IMR-90 (cell line): Measurements from ENCODE around the gene TRAF3. TPM values are rescaled to one million over a fixed set of nuclear protein-coding genes. Genes with fewer than 3 reads are reported as not detected.

Source experiments
- ATAC-seq: fragments of 200-7000 bp; cut with Tn5 transposase; 2 replicates; pipeline ENCODE4 v1.9.1; 2020; ENCODE audit warnings: low read depth, mild to moderate bottlenecking, moderate library complexity
- BruUV-seq: library from RNA; stranded (reverse); fragments of 400-500 nt; replicated peaks from 2 replicates; lab custom pipeline; 2021; lab: Mats Ljungman, UMichigan
- CTCF ChIA-PET: fragments of 300-600 bp; formaldehyde crosslinking; extraction: SDS; loops from one replicate; lab custom pipeline; 2021; ENCODE audit warnings: antibody characterized with exemption; lab: Yijun Ruan, JAX
- POLR2A ChIA-PET: fragments of 300-600 bp; sonication (Branson Sonifier 250); formaldehyde crosslinking; loops from one replicate; lab custom pipeline; 2022; ENCODE audit warnings: antibody characterized with exemption; ENCODE audit not compliant: unreplicated experiment; lab: Charles Lee
- DNase-seq: peaks from one replicate; pipeline ENCODE4 v3.0.0; 2013
- H2AFZ ChIP-seq: replicated peaks from 2 replicates; pipeline ENCODE3; 2013; ENCODE audit warnings: low read length, mild to moderate bottlenecking; ENCODE audit not compliant: poor library complexity
- H2AK5ac ChIP-seq: 2 replicates; pipeline ENCODE4 v1.6.1; 2013; ENCODE audit warnings: low read depth, low read length, inconsistent platforms
- H2AK9ac ChIP-seq: replicated peaks from 2 replicates; pipeline ENCODE3; 2013; ENCODE audit warnings: mild to moderate bottlenecking, low read depth, low read length, moderate library complexity; ENCODE audit not compliant: poor library complexity
- H2BK120ac ChIP-seq: 2 replicates; pipeline ENCODE4 v1.6.1; 2013; ENCODE audit warnings: low read depth, low read length, inconsistent platforms
- H2BK15ac ChIP-seq: 3 replicates; pipeline ENCODE4 v1.6.1; 2013; ENCODE audit warnings: low read depth, low read length, inconsistent platforms
- H2BK20ac ChIP-seq: 2 replicates; pipeline ENCODE4 v1.6.1; 2013; ENCODE audit warnings: low read depth, mild to moderate bottlenecking, inconsistent platforms, low read length, moderate library complexity
- H2BK5ac ChIP-seq: 2 replicates; pipeline ENCODE4 v1.6.1; 2013; ENCODE audit warnings: mild to moderate bottlenecking, low read depth, low read length, inconsistent platforms; ENCODE audit not compliant: poor library complexity, severe bottlenecking
- H3K14ac ChIP-seq: replicated peaks from 2 replicates; pipeline ENCODE4 v1.6.1; 2013; ENCODE audit warnings: low read depth, low read length, inconsistent platforms
- H3K18ac ChIP-seq: 2 replicates; pipeline ENCODE4 v1.6.1; 2013; ENCODE audit warnings: low read depth, low read length, control low read depth
- H3K23ac ChIP-seq: 2 replicates; pipeline ENCODE4 v1.6.1; 2013; ENCODE audit warnings: low read depth, low read length, inconsistent platforms
- H3K27ac ChIP-seq: 2 replicates; pipeline ENCODE4 v1.5.1; 2013; ENCODE audit warnings: mild to moderate bottlenecking, control low read depth, low read length; ENCODE audit not compliant: insufficient read depth
- H3K27me3 ChIP-seq: 2 replicates; pipeline ENCODE4 v1.6.1; 2013; ENCODE audit warnings: low read length; ENCODE audit not compliant: control insufficient read depth, insufficient read depth
- H3K36me3 ChIP-seq: 2 replicates; pipeline ENCODE4 v1.6.1; 2013; ENCODE audit warnings: low read length, mixed read lengths; ENCODE audit not compliant: control insufficient read depth, insufficient read depth
- H3K4ac ChIP-seq: 2 replicates; pipeline ENCODE4 v1.6.1; 2013; ENCODE audit warnings: low read depth, low read length, inconsistent platforms
- H3K4me1 ChIP-seq: 2 replicates; pipeline ENCODE4 v1.6.1; 2013; ENCODE audit warnings: low read length, mixed read lengths; ENCODE audit not compliant: control insufficient read depth, insufficient read depth
- H3K4me2 ChIP-seq: 2 replicates; pipeline ENCODE4 v1.6.1; 2013; ENCODE audit warnings: low read depth, mild to moderate bottlenecking, control low read depth, low read length, moderate library complexity
- H3K4me3 ChIP-seq: 2 replicates; pipeline ENCODE4 v1.5.1; 2013; ENCODE audit warnings: low read depth, mild to moderate bottlenecking, control low read depth, low read length, moderate library complexity; ENCODE audit not compliant: insufficient read depth
- H3K56ac ChIP-seq: 2 replicates; pipeline ENCODE4 v1.6.1; 2013; ENCODE audit warnings: low read length, inconsistent platforms; ENCODE audit not compliant: insufficient read depth; ENCODE audit errors: extremely low read depth
- H3K79me1 ChIP-seq, 2 experiments: 2 replicates each; pipeline ENCODE4 v1.6.1; 2013; ENCODE audit warnings: low read length in 2 of 2, inconsistent platforms in 1 of 2, low read depth in 1 of 2
- H3K9ac ChIP-seq: 2 replicates; pipeline ENCODE4 v1.6.1; 2013; ENCODE audit warnings: low read depth, low read length, control low read depth
- H3K9me1 ChIP-seq: 2 replicates; pipeline ENCODE4 v1.6.1; 2013; ENCODE audit warnings: low read length, inconsistent platforms; ENCODE audit not compliant: insufficient read depth
- H3K9me3 ChIP-seq: 2 replicates; pipeline ENCODE4 v1.6.1; 2013; ENCODE audit warnings: low read length; ENCODE audit not compliant: control insufficient read depth, insufficient read depth
- H4K20me1 ChIP-seq: 2 replicates; pipeline ENCODE4 v1.6.1; 2013; ENCODE audit warnings: low read length, inconsistent platforms; ENCODE audit not compliant: insufficient read depth
- H4K5ac ChIP-seq: 2 replicates; pipeline ENCODE4 v1.6.1; 2013; ENCODE audit warnings: mild to moderate bottlenecking, low read depth, low read length, control low read depth
- H4K8ac ChIP-seq, 2 experiments: 2 replicates each; pipeline ENCODE4 v1.6.1; 2013; ENCODE audit warnings: low read depth in 2 of 2, low read length in 2 of 2, control low read depth in 1 of 2, inconsistent platforms in 1 of 2
- H4K91ac ChIP-seq: 2 replicates; pipeline ENCODE4 v1.6.1; 2013; ENCODE audit warnings: low read depth, low read length, inconsistent platforms; ENCODE audit not compliant: insufficient read depth
- CEBPB ChIP-seq: IDR thresholded peaks from 2 replicates; pipeline ENCODE4 v1.6.1; 2012; ENCODE audit warnings: low read depth, low read length, improper control_type of control experiment
- CHD1 ChIP-seq: IDR thresholded peaks from 2 replicates; pipeline ENCODE4 v1.6.1; 2012; ENCODE audit warnings: low read depth, low read length, improper control_type of control experiment
- FOS ChIP-seq: fragments of 150-350 bp; IDR thresholded peaks from 2 replicates; pipeline ENCODE4 v1.6.1; 2016; ENCODE audit warnings: low read depth, low read length
- MAFK ChIP-seq: IDR thresholded peaks from 2 replicates; pipeline ENCODE4 v1.6.1; 2012; ENCODE audit warnings: low read depth, low read length, improper control_type of control experiment
- MAZ ChIP-seq: IDR thresholded peaks from 2 replicates; pipeline ENCODE4 v1.6.1; 2012; ENCODE audit warnings: low read depth, mild to moderate bottlenecking, low read length, improper control_type of control experiment, moderate library complexity, borderline replicate concordance
- MXI1 ChIP-seq: IDR thresholded peaks from 2 replicates; pipeline ENCODE4 v1.6.1; 2012; ENCODE audit warnings: low read depth, mild to moderate bottlenecking, low read length, moderate library complexity, borderline replicate concordance
- NFE2L2 ChIP-seq: fragments of 150-350 bp; IDR thresholded peaks from 2 replicates; pipeline ENCODE4 v1.6.1; 2016; ENCODE audit warnings: low read depth, mild to moderate bottlenecking, low read length
- RAD21 ChIP-seq: IDR thresholded peaks from 2 replicates; pipeline ENCODE4 v1.6.1; 2012; ENCODE audit warnings: low read length, improper control_type of control experiment
- RFX5 ChIP-seq: IDR thresholded peaks from 2 replicates; pipeline ENCODE4 v1.8.0; 2012; ENCODE audit warnings: low read depth, mild to moderate bottlenecking, low read length, moderate library complexity
- SMC3 ChIP-seq: fragments of 150-350 bp; IDR thresholded peaks from 2 replicates; pipeline ENCODE4 v1.6.1; 2016; ENCODE audit warnings: low read depth, mild to moderate bottlenecking, antibody characterized with exemption, low read length, moderate library complexity
- WGBS, 2 experiments: methylation state at CpG; one replicate each; pipeline versions ENCODE4 v1.1.5 to v1.1.7; 2013; ENCODE audit warnings: missing lambda C conversion rate in 2 of 2; ENCODE audit not compliant: insufficient read length in 1 of 2; ENCODE audit errors: extremely low coverage in 2 of 2; 5-methylcytosine and 5-hydroxymethylcytosine counted together
- dilution Hi-C: fragments of 300-500 bp; cut with HindIII; formaldehyde crosslinking; loops from one replicate; pipeline ENCODE4 v1.14.3; 2018; ENCODE audit warnings: low sequenced_read_pairs; ENCODE audit not compliant: unreplicated experiment
- in situ Hi-C: fragments of 300-500 bp; cut with MboI; formaldehyde crosslinking; loops from 3 replicates; pipeline ENCODE4 v1.14.3; 2019; ENCODE audit warnings: low sequenced_read_pairs, inconsistent platforms, mixed read lengths
- intact Hi-C: fragments of 100-400 bp; cut with micrococcal nuclease; formaldehyde crosslinking; loops from 2 replicates; pipeline ENCODE4 v1.10.0; 2022
- polyA plus RNA-seq, 3 experiments: library from polyadenylated mRNA; depleted of rRNA; stranded (reverse); fragments of >200 nt; gene quantifications; 2 replicates each; pipeline ENCODE4 v1.2.3, GENCODE V29; 2012; ENCODE audit warnings: low replicate concordance in 1 of 3
- total RNA-seq: library from RNA; depleted of rRNA; stranded (reverse); fragments of >200 nt; gene quantifications from 2 replicates; pipeline ENCODE4 v1.2.3, GENCODE V29; 2012
- TF ChIP-seq, protein P1 (sequence below): fragments of 150-350 bp; IDR thresholded peaks from 2 replicates; pipeline ENCODE4 v1.6.1; 2017; ENCODE audit warnings: mild to moderate bottlenecking, antibody characterized with exemption, low read length, low read depth
- TF ChIP-seq, protein P2 (sequence below): conservative IDR thresholded peaks from 2 replicates; pipeline ENCODE4 v1.5.1; 2012; ENCODE audit warnings: mild to moderate bottlenecking, low read depth, low read length, improper control_type of control experiment

TRAF3 gene
- total and polyA plus RNA-seq, 2 of the 4 experiments (the other 2 are of a cell fraction) = 21.2 to 25.3 TPM

DNA sequence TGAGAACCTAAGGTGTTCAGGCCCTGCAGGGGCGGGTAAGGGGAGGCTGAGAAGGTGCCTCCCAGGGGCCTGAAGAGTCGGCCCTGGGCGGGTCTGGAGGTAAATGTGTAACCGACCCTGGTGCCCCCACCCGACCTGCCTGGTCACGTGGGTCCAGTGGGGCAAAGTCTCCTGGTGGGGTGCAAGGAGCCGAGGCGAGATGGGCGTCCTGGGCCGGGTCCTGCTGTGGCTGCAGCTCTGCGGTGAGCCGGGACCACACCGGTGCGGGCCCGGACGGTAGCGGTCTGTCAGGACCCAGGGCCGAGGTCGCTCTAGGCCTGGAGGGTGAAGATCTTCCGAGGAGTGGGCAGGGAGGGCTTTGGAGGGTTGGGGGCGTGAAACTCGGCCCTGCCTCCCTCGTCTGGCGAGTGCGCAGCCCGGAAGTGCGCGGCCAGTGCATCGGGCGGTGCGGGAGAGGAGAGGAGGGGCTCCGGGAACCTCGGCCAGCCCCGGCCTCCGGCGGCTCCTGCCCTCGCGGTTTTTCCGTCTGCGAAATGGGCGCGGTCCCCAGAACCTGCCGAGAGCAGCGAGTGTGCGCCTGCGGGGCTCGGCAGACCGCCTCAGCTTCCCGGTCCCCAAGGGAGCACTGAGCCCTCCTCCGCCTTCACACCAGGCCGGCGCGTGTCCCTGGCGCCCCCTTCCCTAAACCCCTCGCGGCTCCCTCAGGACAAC, 145.4 kb downstream of the TRAF3 start, which contains the start of gene AMN:
Gene AMN (plus strand): TSS at position 174 of the 711 bp plus-strand sequence. CDS start 26 bp downstream, at position 200.
- dilution Hi-C loops (no loop called here), in situ Hi-C loops (no loop called here), intact Hi-C loops (no loop called here)
- Histone ChIP-seq H3K79me1 (no peaks in the 10 kb centered on the region), H4K91ac (no peak within 1 kb of the TSS), H2BK20ac (no peak within 1 kb of the TSS), H2BK120ac (no peak within 1 kb of the TSS), H2BK5ac (no peak within 1 kb of the TSS), H3K27ac (no peak within 1 kb of the TSS), H3K14ac (no peak within 1 kb of the TSS), H3K4me2 (peak within 1 kb of the TSS; percentile 40; the same call in 1 of the 2 replicates), H3K4me3 (peak within 1 kb of the TSS; percentile 17; the same call in 1 of the 2 replicates), H3K56ac (no peak within 1 kb of the TSS), H3K36me3 (no peaks in the 10 kb centered on the region), H2AK5ac (no peak within 1 kb of the TSS), H2BK15ac (no peak within 1 kb of the TSS), H3K4me1 (no peaks in the 10 kb centered on the region; the same call in 1 of the 2 replicates), H3K18ac (no peak within 1 kb of the TSS), H3K27me3 (peaks cover 54% of the 10 kb centered on the region), H4K5ac (no peak within 1 kb of the TSS), H2AK9ac (peak within 1 kb of the TSS; percentile 65), H4K20me1 (no peaks in the 10 kb centered on the region), H3K9ac (no peak within 1 kb of the TSS), H3K9me3 (peaks cover 2% of the 10 kb centered on the region; the same call in 1 of the 2 replicates), H3K9me1 (0 out of 2 replicates have a peak, but pooled peaks cover 3% of the 10 kb centered on the region), H3K4ac (no peak within 1 kb of the TSS), H2AFZ (peak within 1 kb of the TSS; percentile 72), H3K23ac (no peak within 1 kb of the TSS), H4K8ac (no peak within 1 kb of the TSS)
- no TSS peak for BruUV-seq
- WGBS, 2 experiments = 8% methylated on average over 25 of the region's 56 CpGs; no CpG with 5 or more reads in 1 of the 2 experiments
- peak; percentile 16 for ATAC-seq
- CTCF ChIA-PET = no interaction called here
- TF ChIP-seq MAZ (no peak), MXI1 (no peak), NFE2L2 (no peak), FOS (no peak), RFX5 (no peak), SMC3 (no peak), RAD21 (no peak), CHD1 (no peak), MAFK (no peak), CEBPB (no peak)
- TF ChIP-seq, protein P1, sequence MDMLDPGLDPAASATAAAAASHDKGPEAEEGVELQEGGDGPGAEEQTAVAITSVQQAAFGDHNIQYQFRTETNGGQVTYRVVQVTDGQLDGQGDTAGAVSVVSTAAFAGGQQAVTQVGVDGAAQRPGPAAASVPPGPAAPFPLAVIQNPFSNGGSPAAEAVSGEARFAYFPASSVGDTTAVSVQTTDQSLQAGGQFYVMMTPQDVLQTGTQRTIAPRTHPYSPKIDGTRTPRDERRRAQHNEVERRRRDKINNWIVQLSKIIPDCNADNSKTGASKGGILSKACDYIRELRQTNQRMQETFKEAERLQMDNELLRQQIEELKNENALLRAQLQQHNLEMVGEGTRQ = no peak
- TF ChIP-seq, protein P2, sequence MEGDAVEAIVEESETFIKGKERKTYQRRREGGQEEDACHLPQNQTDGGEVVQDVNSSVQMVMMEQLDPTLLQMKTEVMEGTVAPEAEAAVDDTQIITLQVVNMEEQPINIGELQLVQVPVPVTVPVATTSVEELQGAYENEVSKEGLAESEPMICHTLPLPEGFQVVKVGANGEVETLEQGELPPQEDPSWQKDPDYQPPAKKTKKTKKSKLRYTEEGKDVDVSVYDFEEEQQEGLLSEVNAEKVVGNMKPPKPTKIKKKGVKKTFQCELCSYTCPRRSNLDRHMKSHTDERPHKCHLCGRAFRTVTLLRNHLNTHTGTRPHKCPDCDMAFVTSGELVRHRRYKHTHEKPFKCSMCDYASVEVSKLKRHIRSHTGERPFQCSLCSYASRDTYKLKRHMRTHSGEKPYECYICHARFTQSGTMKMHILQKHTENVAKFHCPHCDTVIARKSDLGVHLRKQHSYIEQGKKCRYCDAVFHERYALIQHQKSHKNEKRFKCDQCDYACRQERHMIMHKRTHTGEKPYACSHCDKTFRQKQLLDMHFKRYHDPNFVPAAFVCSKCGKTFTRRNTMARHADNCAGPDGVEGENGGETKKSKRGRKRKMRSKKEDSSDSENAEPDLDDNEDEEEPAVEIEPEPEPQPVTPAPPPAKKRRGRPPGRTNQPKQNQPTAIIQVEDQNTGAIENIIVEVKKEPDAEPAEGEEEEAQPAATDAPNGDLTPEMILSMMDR = no peak
- DNase-seq = no peak
- POLR2A ChIA-PET = no interaction called here
